Fibroblast of skin of scalp (primary cell): ENCODE results near the gene PIEZO1.
"Not testable (repeated sequence)": the region's sequence is repeated elsewhere in the genome, so short reads cannot be mapped to it uniquely, and the experiment has no call there.

Source experiments
- DNase-seq: peaks from one replicate; pipeline ENCODE4 v3.0.0-alpha.2; 2013

The PIEZO1 gene

DNA sequence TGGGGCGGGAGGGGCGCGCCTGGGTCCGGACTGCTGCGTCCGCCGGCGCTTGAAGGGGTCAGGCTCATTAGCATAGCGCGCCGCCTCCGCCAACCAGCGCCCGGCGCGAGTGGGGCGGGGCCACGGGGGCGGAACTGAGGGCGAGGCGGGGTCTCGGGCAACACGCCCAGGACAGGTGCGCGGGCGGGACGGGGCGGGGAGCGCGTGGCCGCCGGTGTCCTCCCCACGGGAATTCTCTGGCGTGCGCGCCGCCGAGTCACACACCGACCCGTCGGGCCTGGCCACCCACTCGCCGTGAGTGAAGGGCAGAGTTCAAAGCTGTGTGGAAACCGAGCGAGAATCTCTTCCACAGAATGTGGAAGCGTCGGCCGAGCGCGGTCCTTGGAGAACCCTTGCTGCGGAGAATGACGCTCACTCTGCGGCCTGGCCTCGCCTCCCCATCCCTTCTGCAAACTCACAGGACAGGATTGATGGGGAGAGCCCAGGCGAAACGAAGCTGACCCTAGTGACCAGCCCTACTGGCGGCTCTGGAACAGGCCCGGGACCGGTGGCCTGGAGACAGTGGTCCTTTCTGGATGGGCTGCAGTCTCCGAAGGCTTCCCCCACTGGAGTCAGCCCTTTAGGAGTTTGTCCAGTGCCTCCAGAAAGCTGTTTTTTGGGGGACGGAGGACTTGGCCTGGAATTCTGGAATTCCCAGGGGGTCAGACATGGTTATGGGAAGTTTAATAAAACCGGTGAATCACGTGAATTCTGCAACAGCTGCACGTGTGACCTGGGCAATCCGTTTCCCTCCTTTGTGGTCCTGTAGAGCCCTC lies 98.4 kb downstream of the PIEZO1 start, which contains the start of gene SNAI3:
SNAI3 (minus strand) TSS at position 69 of the 815 bp plus-strand sequence. CDS start 101 bp downstream, outside the sequence.
- DNase-seq, result peak; percentile 22

DNA sequence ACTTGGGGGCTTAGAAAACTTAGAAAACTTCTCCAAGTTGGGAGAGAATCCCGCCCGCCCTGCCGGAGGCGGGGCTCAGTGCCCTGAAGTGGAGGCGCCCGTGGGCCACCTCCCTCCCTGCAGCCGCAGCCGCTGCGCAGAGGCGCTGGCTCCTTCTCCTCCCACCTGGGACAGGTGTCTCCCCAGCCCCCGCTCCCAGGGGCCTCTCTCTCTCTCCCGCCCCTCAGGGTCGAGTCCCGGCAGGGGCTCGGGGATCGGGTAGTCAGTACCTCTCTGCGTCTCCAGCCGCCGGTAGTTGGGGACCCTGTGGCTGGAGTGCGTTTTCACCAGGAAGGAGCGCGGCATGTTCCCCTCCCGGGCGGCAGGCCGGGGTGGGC lies 99.0 kb downstream of the PIEZO1 start:
- no peak for DNase-seq

- DNase-seq, result peak; percentile 51
Measured at GRCh38 chr16:88685156-88686061, 99.6 kb downstream of the PIEZO1 start.

GRCh38 chr16:88684569-88685155 lies 100.4 kb downstream of the PIEZO1 start:
- no peak for DNase-seq

DNA sequence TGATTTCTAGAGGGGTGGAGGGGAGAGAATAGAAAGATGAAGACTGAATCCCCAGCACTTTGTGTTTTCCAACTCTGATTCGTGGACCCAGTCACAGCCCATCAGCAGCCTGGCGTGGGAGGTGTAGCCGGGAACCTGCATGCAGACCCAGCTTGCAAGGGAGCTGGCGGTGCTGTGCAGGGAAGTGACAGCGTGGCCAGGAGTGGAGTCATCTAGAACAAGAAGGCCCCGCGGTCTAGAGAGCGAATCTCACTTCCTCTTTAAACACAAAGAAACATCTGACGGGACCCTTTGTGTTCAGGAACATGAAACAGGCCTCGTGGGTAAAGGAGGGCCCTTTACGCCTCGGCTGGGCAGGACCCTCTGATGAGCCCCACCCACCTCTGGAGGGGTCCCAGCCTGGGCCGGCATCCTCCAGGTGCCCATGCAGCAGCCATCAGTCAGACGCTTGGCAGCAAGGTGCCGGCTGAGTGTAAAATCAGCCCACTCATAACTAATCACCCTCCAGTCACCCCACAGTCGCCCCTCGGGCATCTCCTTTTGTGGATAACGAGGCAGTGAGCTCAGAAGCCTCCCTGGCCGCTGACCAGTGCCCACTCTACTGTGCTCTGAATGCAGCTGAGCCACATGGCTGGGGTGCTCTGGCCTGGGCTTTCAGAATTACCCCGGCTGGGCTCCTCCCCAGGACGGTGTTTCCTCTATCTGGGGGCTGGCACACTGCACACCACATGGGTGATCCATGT lies 103.1 kb downstream of the PIEZO1 start:
- DNase-seq, result no peak

DNA sequence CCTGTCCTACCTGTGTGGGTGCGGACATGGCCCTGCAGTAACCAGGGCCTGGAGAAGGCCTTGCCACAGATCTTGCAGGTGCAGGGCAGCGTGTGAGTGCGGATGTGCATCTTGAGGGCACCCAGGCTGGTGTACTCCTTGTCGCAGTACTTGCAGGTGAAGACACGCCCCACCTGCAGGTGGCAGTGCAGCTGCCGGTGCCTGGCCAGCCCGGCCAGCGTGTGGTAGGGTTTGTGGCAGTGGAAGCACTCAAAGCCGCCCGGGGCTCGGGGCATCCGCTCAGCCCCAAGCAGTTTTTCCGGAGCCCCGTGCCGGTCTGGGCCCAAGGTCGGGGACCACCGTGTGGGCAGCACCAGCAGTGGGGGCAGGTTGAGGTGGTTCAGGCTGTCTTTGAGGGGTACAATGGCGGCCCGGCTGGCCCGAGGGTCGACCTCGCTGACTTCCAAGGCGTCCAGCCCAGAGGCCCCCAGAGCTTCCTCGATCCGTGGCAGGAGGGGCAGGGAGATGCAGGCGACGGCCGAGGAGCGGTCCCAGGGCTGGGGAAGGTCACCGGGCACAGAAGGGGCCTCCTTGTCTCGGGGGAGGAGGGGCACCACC lies 103.8 kb downstream of the PIEZO1 start:
- no peak for DNase-seq

GRCh38 chr16:88680554-88681083 lies 104.4 kb downstream of the PIEZO1 start:
- no peak for DNase-seq

- no peak for DNase-seq
Measured at GRCh38 chr16:88678224-88678979, 106.6 kb downstream of the PIEZO1 start.

- no peak for DNase-seq
Measured at GRCh38 chr16:88677721-88678120, 107.3 kb downstream of the PIEZO1 start.

GRCh38 chr16:88676502-88677242 lies 108.3 kb downstream of the PIEZO1 start:
- DNase-seq, result no peak

DNA sequence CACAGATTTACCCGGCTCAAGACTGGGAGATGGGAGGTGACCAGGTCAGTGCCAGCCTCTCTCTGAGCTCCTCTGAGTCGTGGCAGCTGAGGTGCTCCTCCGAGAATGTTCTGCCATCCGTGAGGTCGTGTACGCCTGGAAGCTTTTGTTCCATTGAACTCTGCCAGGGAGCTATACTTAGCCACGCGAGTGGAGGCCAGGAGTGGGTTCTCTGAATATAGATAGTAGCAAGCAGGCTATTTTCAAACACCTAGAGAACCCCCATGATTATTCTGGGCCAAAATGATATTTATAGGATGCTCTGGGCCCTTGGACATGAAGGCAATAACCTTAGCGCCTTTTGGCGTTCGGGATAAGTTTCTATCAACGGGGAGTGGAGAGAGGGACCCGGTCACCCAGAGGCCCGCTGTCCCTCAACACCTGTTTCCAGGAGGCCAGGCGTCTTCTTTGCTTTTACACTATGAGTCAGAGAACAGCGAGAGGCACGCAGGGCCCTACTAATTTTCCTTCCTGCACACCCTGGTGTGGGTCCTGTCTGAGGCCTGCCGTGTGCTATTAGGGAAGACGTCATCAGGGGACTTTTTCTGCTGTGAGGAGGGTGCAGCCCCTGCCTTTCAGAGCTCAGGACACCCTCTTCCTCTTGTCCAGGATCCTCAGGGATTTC lies 111.2 kb downstream of the PIEZO1 start:
- no peak for DNase-seq

DNA sequence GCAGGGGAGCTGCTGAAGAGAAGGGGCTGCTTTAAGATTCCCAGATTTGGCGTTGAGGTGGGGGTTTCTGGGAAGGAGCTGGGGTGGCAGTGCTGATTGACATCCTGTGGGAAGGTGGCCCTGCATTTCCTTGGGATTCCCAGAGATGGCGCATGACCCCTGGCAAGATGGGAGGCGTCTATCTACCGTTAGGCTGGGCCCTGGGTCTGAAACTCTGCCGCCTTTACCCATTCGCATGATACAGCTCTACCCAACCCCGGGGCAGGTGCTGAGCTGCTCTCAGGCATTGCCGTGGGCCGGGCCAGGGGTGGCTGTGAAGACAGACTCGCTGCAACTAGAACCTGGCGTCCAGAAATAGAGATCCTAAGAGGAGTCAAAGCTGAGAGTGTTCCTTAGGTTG lies 112.2 kb downstream of the PIEZO1 start:
- DNase-seq, result no peak

GRCh38 chr16:88671806-88672205 lies 113.2 kb downstream of the PIEZO1 start:
- DNase-seq, result no peak

- DNase-seq, result peak; percentile 66
Measured at GRCh38 chr16:88669980-88670379, 115.0 kb downstream of the PIEZO1 start.

DNA sequence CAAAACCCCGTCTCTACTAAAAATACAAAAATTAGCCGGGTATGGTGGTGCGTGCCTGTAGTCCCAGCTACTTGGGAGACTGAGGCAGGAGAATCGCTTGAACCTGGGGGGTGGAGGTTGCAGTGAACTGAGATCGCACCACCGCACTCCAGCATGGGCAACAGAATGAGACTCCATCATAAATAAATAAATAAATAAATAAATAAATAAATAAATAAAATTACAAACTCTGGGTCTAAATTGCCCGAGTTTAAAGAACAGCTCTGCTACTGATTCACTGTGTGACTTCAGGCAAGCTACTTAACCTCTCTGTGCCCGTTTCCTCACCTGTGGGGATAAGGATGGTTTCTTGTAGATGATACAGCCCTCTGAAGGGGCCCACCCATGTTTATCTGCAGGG lies 115.5 kb downstream of the PIEZO1 start:
- DNase-seq, result not testable (repeated sequence)

DNA sequence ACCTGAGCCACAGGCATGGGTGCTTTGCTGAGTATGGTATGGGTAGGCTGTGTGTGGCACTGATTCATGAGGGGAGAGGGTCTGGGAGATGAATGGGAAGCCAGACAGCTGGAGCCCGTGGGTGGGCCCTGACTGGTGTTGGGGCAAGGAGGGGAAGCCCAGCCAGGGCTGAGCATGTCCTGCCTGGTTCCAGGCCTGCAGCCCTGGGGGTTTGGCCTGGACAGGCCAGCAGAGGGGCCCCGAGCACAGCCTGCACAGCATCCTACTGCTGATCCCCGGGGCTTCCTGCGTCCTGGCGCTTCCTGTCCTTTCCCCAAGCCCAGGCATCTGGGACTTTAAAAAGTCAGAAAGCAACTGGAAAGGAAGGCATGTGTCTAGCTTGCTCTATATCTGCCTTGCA lies 117.6 kb downstream of the PIEZO1 start:
- DNase-seq, result no peak

DNA sequence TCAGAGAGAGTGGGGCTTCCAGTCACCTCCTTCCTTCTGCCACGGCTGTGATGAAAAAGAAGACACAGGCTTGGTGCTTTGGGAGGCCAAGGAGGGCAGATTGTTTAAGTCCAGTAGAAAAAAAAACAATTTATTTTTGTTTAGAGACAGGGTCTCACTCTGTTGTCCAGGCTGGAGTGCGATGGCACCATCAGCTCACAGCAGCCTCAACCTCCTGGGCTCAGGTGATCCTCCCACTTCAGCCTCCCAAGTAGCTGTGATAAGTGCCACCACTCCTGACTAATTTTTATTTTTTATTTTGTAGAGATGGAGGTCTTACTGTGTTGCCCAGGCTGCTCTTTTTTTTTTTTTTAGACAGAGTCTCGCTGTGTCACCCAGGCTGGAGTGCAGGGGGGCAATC lies 119.5 kb downstream of the PIEZO1 start:
- DNase-seq, result no peak
